Measurements from ENCODE around the gene FLT4.

DNA sequence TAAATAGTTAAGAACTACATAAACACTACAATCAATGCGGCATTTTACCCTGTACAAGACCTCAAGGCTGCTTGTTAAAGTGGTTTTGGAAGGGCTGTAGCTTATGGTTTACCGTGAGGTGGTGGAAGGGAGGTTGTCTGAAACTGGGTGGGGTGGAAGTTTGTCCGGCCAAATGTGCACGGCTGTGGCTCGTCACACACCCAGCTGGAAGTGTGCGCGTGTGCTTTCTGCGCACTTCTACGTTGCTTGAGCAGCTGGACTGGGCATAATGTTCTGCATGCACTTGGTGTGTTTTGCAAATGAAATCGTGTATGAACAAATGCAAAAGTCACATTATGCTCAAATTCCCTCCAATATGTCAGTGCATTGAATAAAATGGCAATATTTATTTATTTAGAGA lies 17.4 kb upstream of the FLT4 start:
- TF ChIP-seq EZH2 (IDR thresholded peaks at IDR 0.05) (no peak), POLR2AphosphoS5 (IDR thresholded peaks at IDR 0.05; ENCODE audit: borderline replicate concordance, low read depth, low read length) (no peak)

Measured in SK-N-MC (cell line).